Measurements from ENCODE around the gene SKI.

Gene SKI

GRCh38 chr1:2284932-2285331 is 56.8 kb downstream of the SKI start:
- TF ChIP-seq CTCF (IDR thresholded peaks at IDR 0.05): no peak
- Histone ChIP-seq H3K4me3 (no peak overlapping the region), H3K27ac (no peak overlapping the region)
- no peak for DNase-seq (ENCODE audit: low spot score)

- no peak for TF ChIP-seq CTCF (IDR thresholded peaks at IDR 0.05)
- no peak overlapping the region for H3K27ac ChIP-seq
Observed at GRCh38 chr1:2286923-2287322, 58.8 kb downstream of the SKI start.

GRCh38 chr1:2287649-2288048 is 59.5 kb downstream of the SKI start:
- DNase-seq (ENCODE audit: low spot score): no peak
- TF ChIP-seq CTCF (IDR thresholded peaks at IDR 0.05): no peak
- Histone ChIP-seq H3K27ac (no peak overlapping the region), H3K4me3 (no peak overlapping the region)

More at GRCh38 chr1:2286923-2287322, 58.8 kb downstream of the SKI start:
- no peak overlapping the region for H3K4me3 ChIP-seq
- DNase-seq (ENCODE audit: low spot score): no peak

GRCh38 chr1:2288311-2288710 is 60.2 kb downstream of the SKI start:
- H3K4me3 ChIP-seq: no peak overlapping the region

GRCh38 chr1:2288816-2289536 is 60.9 kb downstream of the SKI start:
- peak overlapping the region; percentile 64 for H3K4me3 ChIP-seq
- no peak for TF ChIP-seq CTCF (IDR thresholded peaks at IDR 0.05)
- peak overlapping the region; percentile 74 to 80 for H3K27ac ChIP-seq
- no peak for DNase-seq (ENCODE audit: low spot score)

More at GRCh38 chr1:2288311-2288710, 60.2 kb downstream of the SKI start:
- no peak for TF ChIP-seq CTCF (IDR thresholded peaks at IDR 0.05)
- DNase-seq (ENCODE audit: low spot score): no peak
- H3K27ac ChIP-seq: peak overlapping the region in 1 of 2 donors; percentile 80

- Histone ChIP-seq H3K27ac (peak overlapping the region; percentile 74 to 80), H3K4me3 (peak overlapping the region; percentile 64)
- DNase-seq (ENCODE audit: low spot score): no peak
- TF ChIP-seq CTCF (IDR thresholded peaks at IDR 0.05): no peak
Observed at GRCh38 chr1:2289607-2290006, 61.5 kb downstream of the SKI start.

- TF ChIP-seq CTCF (IDR thresholded peaks at IDR 0.05): no peak
- no peak for DNase-seq (ENCODE audit: low spot score)
- Histone ChIP-seq H3K4me3 (peak overlapping the region; percentile 64), H3K27ac (peak overlapping the region; percentile 74 to 80)
Observed at GRCh38 chr1:2290171-2290578, 62.1 kb downstream of the SKI start.
